HepG2 (cell line): ENCODE measurements around the gene LRRFIP2. TPM values are rescaled to one million over a fixed set of nuclear protein-coding genes. Genes with fewer than 3 reads are reported as not detected.

Experiments
- ADNP ChIP-seq: sonication (generic); formaldehyde crosslinking; IDR thresholded peaks from 2 replicates; pipeline ENCODE4 v1.4.0; 2020; ENCODE audit warnings: missing genetic modification reagents
- GABPA ChIP-seq, 2 experiments: IDR thresholded peaks; 2 replicates each; pipeline ENCODE4 v1.6.1; 2011 to 2016; ENCODE audit warnings: low read depth in 2 of 2, low read length in 1 of 2, missing biosample characterization in 1 of 2, missing genetic modification characterization in 1 of 2
- GZF1 ChIP-seq: sonication (generic); formaldehyde crosslinking; IDR thresholded peaks from 2 replicates; pipeline ENCODE4 v1.5.1; 2020; ENCODE audit warnings: mild to moderate bottlenecking, missing genetic modification reagents
- MEIS2 ChIP-seq: sonication (generic); formaldehyde crosslinking; IDR thresholded peaks from 2 replicates; pipeline ENCODE4 v1.9.0; 2021; ENCODE audit warnings: mild to moderate bottlenecking, missing genetic modification reagents
- NFYC ChIP-seq: IDR thresholded peaks from 2 replicates; pipeline ENCODE4 v1.6.1; 2016; ENCODE audit warnings: missing genetic modification reagents, missing compliant biosample characterization
- POLR2A ChIP-seq, 2 experiments: IDR thresholded peaks; 2 replicates each; pipeline ENCODE4 v1.6.1; 2011; ENCODE audit warnings: low read depth in 2 of 2, low read length in 2 of 2, mild to moderate bottlenecking in 1 of 2, moderate library complexity in 1 of 2; ENCODE audit not compliant: insufficient read depth in 1 of 2
- PRMT3 ChIP-seq: sonication (generic); formaldehyde crosslinking; IDR thresholded peaks from 2 replicates; pipeline ENCODE4 v1.8.1; 2022; ENCODE audit warnings: low read depth, mild to moderate bottlenecking, moderate library complexity, missing genetic modification reagents, borderline replicate concordance
- RCOR2 ChIP-seq: IDR thresholded peaks from 2 replicates; pipeline ENCODE4 v1.6.1; 2016; ENCODE audit warnings: missing biosample characterization, missing genetic modification reagents
- TGIF2 ChIP-seq: IDR thresholded peaks from 2 replicates; pipeline ENCODE4 v1.6.1; 2016; ENCODE audit warnings: control low read depth, missing compliant biosample characterization
- ZBTB1 ChIP-seq: sonication (generic); formaldehyde crosslinking; IDR thresholded peaks from 2 replicates; pipeline ENCODE4 v1.4.0; 2020; ENCODE audit warnings: missing genetic modification reagents, borderline replicate concordance
- ZMYM3 ChIP-seq: sonication (generic); formaldehyde crosslinking; IDR thresholded peaks from 2 replicates; pipeline ENCODE4 v1.5.1; 2020; ENCODE audit warnings: mild to moderate bottlenecking, missing genetic modification reagents
- ZNF660 ChIP-seq: sonication (generic); formaldehyde crosslinking; IDR thresholded peaks from 2 replicates; pipeline ENCODE4 v1.5.1; 2020; ENCODE audit warnings: mild to moderate bottlenecking, low read depth, missing genetic modification reagents, borderline replicate concordance
- ZNF674 ChIP-seq: sonication (generic); formaldehyde crosslinking; IDR thresholded peaks from 2 replicates; pipeline ENCODE4 v1.5.0; 2020; ENCODE audit warnings: low read depth, mild to moderate bottlenecking, missing genetic modification reagents
- ZNF891 ChIP-seq: sonication (generic); formaldehyde crosslinking; IDR thresholded peaks from 2 replicates; pipeline ENCODE4 v1.5.0; 2020; ENCODE audit warnings: mild to moderate bottlenecking, missing genetic modification reagents
- polyA plus RNA-seq, 8 experiments: library from polyadenylated mRNA; depleted of rRNA in 3 of 8; stranded (reverse) in 7 of 8; unstranded in 1 of 8; fragments of >200 nt; fragmentation: Illumina TruSeq in 4 of 8; extraction: Trizol in 4 of 8; gene quantifications; 2 replicates each; pipeline versions ENCODE4 v1.2.1 to v1.2.3, GENCODE V29; 2011 to 2016; ENCODE audit warnings: low read depth in 4 of 8, missing spikeins in 1 of 8, mixed read lengths in 1 of 8; ENCODE audit not compliant: insufficient read depth in 1 of 8
- total RNA-seq, 5 experiments: library from RNA; depleted of rRNA; stranded (reverse); fragments of >200 nt; fragmentation: Illumina TruSeq; extraction: Trizol; gene quantifications; 2 replicates each; pipeline ENCODE4 v1.2.3, GENCODE V29; 2016; ENCODE audit warnings: low read depth in 1 of 5
- TF ChIP-seq, protein P1 (sequence below): sonication (generic); formaldehyde crosslinking; IDR thresholded peaks from 2 replicates; pipeline ENCODE4 v1.5.1; 2020; ENCODE audit warnings: mild to moderate bottlenecking, missing genetic modification reagents, borderline replicate concordance
- TF ChIP-seq, protein P2 (sequence below): sonication (generic); formaldehyde crosslinking; IDR thresholded peaks from 2 replicates; pipeline ENCODE4 v1.8.1; 2023; ENCODE audit warnings: mild to moderate bottlenecking, missing genetic modification reagents, borderline replicate concordance
- TF ChIP-seq, protein P3 (sequence below): sonication (generic); formaldehyde crosslinking; IDR thresholded peaks from 2 replicates; pipeline ENCODE4 v1.5.1; 2020; ENCODE audit warnings: mild to moderate bottlenecking, missing genetic modification reagents, borderline replicate concordance
- TF ChIP-seq, protein P4 (sequence below): sonication (generic); formaldehyde crosslinking; IDR thresholded peaks from 2 replicates; pipeline ENCODE4 v1.5.0; 2020; ENCODE audit warnings: missing genetic modification reagents, mild to moderate bottlenecking, borderline replicate concordance
- TF ChIP-seq, protein P5 (sequence below): sonication (generic); formaldehyde crosslinking; IDR thresholded peaks from 2 replicates; pipeline ENCODE4 v1.4.0; 2020; ENCODE audit warnings: low read depth, missing genetic modification reagents

Gene LRRFIP2
- total and polyA plus RNA-seq, 2 of the 13 experiments (the other 11 are each of a cell fraction or from before 2014, with no cell fraction given) = 13.5 to 32.2 TPM

DNA sequence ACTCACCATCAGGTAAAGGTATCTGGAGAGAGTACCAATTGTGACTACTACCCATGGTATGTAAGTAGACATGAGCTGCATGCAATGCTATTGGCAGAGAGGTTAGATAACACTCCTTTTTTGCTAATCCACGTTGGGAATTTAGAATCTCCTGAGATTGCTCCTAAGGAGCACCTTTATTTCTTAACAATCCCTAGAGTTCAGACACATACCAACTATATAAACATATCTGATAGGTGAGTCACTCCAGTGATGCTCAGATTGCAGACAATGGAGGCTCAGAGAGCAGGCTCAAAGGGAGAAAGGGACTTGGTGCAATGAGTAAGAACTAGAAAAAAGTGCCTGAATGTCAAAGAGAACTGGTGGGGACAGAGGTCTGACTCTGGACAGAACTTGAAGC lies 47.0 kb upstream of the LRRFIP2 start (continued):
- TF ChIP-seq GABPA (IDR thresholded peaks at IDR 0.05; ENCODE audit: low read depth, low read length) (no peak), GABPA (CRISPR knock-in tag; IDR thresholded peaks at IDR 0.05; ENCODE audit: low read depth) (no peak), MEIS2 (CRISPR knock-in tag) (no peak), NFYC (CRISPR knock-in tag) (no peak), ADNP (CRISPR knock-in tag) (no peak), POLR2A (IDR thresholded peaks at IDR 0.05; ENCODE audit: insufficient read depth in 1 of 2, low read depth in 2 of 2, low read length in 2 of 2) (0 out of 4 replicates have a peak, but pooled peaks of 1 of the 2 experiments have one; percentile 20), TGIF2 (CRISPR knock-in tag) (no peak), ZNF660 (CRISPR knock-in tag) (no peak), ZBTB1 (CRISPR knock-in tag) (no peak), ZNF674 (no peak), ZNF891 (CRISPR knock-in tag) (no peak), PRMT3 (CRISPR knock-in tag) (no peak), ZMYM3 (CRISPR knock-in tag) (no peak), RCOR2 (0 out of 2 replicates have a peak, but pooled peaks have one; percentile 19), GZF1 (CRISPR knock-in tag) (no peak)
- TF ChIP-seq, protein P1, sequence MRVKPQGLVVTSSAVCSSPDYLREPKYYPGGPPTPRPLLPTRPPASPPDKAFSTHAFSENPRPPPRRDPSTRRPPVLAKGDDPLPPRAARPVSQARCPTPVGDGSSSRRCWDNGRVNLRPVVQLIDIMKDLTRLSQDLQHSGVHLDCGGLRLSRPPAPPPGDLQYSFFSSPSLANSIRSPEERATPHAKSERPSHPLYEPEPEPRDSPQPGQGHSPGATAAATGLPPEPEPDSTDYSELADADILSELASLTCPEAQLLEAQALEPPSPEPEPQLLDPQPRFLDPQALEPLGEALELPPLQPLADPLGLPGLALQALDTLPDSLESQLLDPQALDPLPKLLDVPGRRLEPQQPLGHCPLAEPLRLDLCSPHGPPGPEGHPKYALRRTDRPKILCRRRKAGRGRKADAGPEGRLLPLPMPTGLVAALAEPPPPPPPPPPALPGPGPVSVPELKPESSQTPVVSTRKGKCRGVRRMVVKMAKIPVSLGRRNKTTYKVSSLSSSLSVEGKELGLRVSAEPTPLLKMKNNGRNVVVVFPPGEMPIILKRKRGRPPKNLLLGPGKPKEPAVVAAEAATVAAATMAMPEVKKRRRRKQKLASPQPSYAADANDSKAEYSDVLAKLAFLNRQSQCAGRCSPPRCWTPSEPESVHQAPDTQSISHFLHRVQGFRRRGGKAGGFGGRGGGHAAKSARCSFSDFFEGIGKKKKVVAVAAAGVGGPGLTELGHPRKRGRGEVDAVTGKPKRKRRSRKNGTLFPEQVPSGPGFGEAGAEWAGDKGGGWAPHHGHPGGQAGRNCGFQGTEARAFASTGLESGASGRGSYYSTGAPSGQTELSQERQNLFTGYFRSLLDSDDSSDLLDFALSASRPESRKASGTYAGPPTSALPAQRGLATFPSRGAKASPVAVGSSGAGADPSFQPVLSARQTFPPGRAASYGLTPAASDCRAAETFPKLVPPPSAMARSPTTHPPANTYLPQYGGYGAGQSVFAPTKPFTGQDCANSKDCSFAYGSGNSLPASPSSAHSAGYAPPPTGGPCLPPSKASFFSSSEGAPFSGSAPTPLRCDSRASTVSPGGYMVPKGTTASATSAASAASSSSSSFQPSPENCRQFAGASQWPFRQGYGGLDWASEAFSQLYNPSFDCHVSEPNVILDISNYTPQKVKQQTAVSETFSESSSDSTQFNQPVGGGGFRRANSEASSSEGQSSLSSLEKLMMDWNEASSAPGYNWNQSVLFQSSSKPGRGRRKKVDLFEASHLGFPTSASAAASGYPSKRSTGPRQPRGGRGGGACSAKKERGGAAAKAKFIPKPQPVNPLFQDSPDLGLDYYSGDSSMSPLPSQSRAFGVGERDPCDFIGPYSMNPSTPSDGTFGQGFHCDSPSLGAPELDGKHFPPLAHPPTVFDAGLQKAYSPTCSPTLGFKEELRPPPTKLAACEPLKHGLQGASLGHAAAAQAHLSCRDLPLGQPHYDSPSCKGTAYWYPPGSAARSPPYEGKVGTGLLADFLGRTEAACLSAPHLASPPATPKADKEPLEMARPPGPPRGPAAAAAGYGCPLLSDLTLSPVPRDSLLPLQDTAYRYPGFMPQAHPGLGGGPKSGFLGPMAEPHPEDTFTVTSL = no peak
- TF ChIP-seq, protein P2, sequence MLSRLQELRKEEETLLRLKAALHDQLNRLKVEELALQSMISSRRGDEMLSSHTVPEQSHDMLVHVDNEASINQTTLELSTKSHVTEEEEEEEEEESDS (CRISPR knock-in tag) = no peak
- TF ChIP-seq, protein P3, sequence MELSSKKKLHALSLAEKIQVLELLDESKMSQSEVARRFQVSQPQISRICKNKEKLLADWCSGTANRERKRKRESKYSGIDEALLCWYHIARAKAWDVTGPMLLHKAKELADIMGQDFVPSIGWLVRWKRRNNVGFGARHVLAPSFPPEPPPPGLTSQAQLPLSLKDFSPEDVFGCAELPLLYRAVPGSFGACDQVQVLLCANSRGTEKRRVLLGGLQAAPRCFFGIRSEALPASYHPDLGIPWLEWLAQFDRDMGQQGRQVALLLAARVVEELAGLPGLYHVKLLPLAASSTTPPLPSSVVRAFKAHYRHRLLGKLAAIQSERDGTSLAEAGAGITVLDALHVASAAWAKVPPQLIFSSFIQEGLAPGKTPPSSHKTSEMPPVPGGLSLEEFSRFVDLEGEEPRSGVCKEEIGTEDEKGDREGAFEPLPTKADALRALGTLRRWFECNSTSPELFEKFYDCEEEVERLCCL (CRISPR knock-in tag) = no peak
- TF ChIP-seq, protein P4, sequence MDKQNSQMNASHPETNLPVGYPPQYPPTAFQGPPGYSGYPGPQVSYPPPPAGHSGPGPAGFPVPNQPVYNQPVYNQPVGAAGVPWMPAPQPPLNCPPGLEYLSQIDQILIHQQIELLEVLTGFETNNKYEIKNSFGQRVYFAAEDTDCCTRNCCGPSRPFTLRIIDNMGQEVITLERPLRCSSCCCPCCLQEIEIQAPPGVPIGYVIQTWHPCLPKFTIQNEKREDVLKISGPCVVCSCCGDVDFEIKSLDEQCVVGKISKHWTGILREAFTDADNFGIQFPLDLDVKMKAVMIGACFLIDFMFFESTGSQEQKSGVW (CRISPR knock-in tag) = no peak
- TF ChIP-seq, protein P5, sequence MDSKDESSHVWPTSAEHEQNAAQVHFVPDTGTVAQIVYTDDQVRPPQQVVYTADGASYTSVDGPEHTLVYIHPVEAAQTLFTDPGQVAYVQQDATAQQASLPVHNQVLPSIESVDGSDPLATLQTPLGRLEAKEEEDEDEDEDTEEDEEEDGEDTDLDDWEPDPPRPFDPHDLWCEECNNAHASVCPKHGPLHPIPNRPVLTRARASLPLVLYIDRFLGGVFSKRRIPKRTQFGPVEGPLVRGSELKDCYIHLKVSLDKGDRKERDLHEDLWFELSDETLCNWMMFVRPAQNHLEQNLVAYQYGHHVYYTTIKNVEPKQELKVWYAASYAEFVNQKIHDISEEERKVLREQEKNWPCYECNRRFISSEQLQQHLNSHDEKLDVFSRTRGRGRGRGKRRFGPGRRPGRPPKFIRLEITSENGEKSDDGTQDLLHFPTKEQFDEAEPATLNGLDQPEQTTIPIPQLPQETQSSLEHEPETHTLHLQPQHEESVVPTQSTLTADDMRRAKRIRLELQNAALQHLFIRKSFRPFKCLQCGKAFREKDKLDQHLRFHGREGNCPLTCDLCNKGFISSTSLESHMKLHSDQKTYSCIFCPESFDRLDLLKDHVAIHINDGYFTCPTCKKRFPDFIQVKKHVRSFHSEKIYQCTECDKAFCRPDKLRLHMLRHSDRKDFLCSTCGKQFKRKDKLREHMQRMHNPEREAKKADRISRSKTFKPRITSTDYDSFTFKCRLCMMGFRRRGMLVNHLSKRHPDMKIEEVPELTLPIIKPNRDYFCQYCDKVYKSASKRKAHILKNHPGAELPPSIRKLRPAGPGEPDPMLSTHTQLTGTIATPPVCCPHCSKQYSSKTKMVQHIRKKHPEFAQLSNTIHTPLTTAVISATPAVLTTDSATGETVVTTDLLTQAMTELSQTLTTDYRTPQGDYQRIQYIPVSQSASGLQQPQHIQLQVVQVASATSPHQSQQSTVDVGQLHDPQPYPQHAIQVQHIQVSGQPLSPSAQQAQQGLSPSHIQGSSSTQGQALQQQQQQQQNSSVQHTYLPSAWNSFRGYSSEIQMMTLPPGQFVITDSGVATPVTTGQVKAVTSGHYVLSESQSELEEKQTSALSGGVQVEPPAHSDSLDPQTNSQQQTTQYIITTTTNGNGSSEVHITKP (CRISPR knock-in tag) = no peak
